ENCODE data around the gene UBE2A. TPM values are rescaled to one million over a fixed set of nuclear protein-coding genes. Genes with fewer than 3 reads are reported as not detected.

UBE2A gene
- total and polyA plus RNA-seq, 2 of the 13 experiments (the other 11 are each of a cell fraction or from before 2014, with no cell fraction given), result 17.0 to 30.5 TPM

GRCh38 chrX:119573222-119573621 is 1.1 kb upstream of the UBE2A start (continued):
- no peak for TF ChIP-seq ZNF142 (CRISPR knock-in tag; IDR thresholded peaks at IDR 0.05)
- TF ChIP-seq HDAC1 (CRISPR knock-in tag; IDR thresholded peaks at IDR 0.05), result no peak
- no peak for TF ChIP-seq MATR3 (CRISPR knock-in tag; IDR thresholded peaks at IDR 0.05)
- TF ChIP-seq BCLAF1 (IDR thresholded peaks at IDR 0.05), result no peak

Measured in HepG2 (cell line).